K562 (cell line): ENCODE data around the gene LRRC4C. TPM values are rescaled to one million over a fixed set of nuclear protein-coding genes. Genes with fewer than 3 reads are reported as not detected.

ENCODE experiments used
- ATAC-seq: fragments of 200-7000 bp; cut with Tn5 transposase; 3 replicates; pipeline ENCODE4 v1.9.1; 2020; ENCODE audit warnings: moderate library complexity
- BruUV-seq: library from RNA; stranded (reverse); fragments of 400-500 nt; replicated peaks from 2 replicates; lab custom pipeline; 2021; lab: Mats Ljungman, UMichigan
- CTCF ChIA-PET: fragments of 300-600 bp; formaldehyde crosslinking; extraction: SDS; loops from one replicate; lab custom pipeline; 2021; ENCODE audit warnings: low intra/inter-chr PET ratio; lab: Yijun Ruan, JAX
- POLR2A ChIA-PET: fragments of 300-600, 350-650 bp; sonication (Branson Sonifier 250); formaldehyde crosslinking; extraction: SDS; loops from one replicate; lab custom pipeline; 2021; ENCODE audit warnings: antibody characterized with exemption, inconsistent platforms; lab: Yijun Ruan, JAX
- DNase-seq, 4 experiments: peaks; one replicate each; pipeline versions ENCODE4 v3.0.0 to v3.0.0-alpha.2; 2011 to 2018; ENCODE audit warnings: low spot score in 3 of 4, mixed read lengths in 3 of 4; ENCODE audit errors: extremely low read depth in 1 of 4
- FAIRE-seq: peaks from 2 replicates; lab custom pipeline; 2011; peaks lifted over from hg19 to GRCh38; lab: Jason Lieb, UNC
- H2AFZ ChIP-seq: 2 replicates; pipeline ENCODE4 v1.6.0; 2011; ENCODE audit warnings: low read depth, low read length, control low read depth, inconsistent platforms
- H3K27ac ChIP-seq: fragments of 200-600 bp; 3 replicates; pipeline ENCODE4 v1.8.0; 2011; ENCODE audit warnings: low read depth, mild to moderate bottlenecking, control low read depth, inconsistent platforms, low read length, moderate library complexity, mixed read lengths; ENCODE audit errors: extremely low read depth
- H3K27me3 ChIP-seq, 2 experiments: fragments of 300-600 bp in 1 of 2; 2 replicates in 1 of 2; 3 replicates in 1 of 2; pipeline versions ENCODE4 v1.6.0 to v1.8.0; 2011; ENCODE audit warnings: inconsistent platforms in 2 of 2, low read length in 2 of 2, mild to moderate bottlenecking in 1 of 2, mixed read lengths in 1 of 2, moderate library complexity in 1 of 2; ENCODE audit not compliant: control insufficient read depth in 2 of 2, insufficient read depth in 2 of 2
- H3K36me3 ChIP-seq: fragments of 300-600 bp; 3 replicates; pipeline ENCODE4 v1.8.0; 2011; ENCODE audit warnings: mild to moderate bottlenecking, low read length, inconsistent platforms; ENCODE audit not compliant: control insufficient read depth, insufficient read depth
- H3K4me1 ChIP-seq, 2 experiments: fragments of 200-600 bp in 1 of 2; replicated peaks in 1 of 2; 2 replicates in 1 of 2; 3 replicates in 1 of 2; pipeline versions ENCODE4 v1.5.1 to v1.8.0; 2011; ENCODE audit warnings: inconsistent platforms in 2 of 2, low read length in 2 of 2, mild to moderate bottlenecking in 1 of 2, mixed read lengths in 1 of 2, moderate library complexity in 1 of 2; ENCODE audit not compliant: control insufficient read depth in 2 of 2, insufficient read depth in 2 of 2
- H3K4me2 ChIP-seq: 2 replicates; pipeline ENCODE4 v1.6.1; 2011; ENCODE audit warnings: low read length, control low read depth, inconsistent platforms, mixed read lengths; ENCODE audit not compliant: insufficient read depth
- H3K4me3 ChIP-seq: fragments of 200-600 bp; sonication (generic), shearing (Covaris generic); 2 replicates; pipeline ENCODE4 v1.5.1; 2016; ENCODE audit warnings: control low read depth, inconsistent platforms
- H3K79me2 ChIP-seq: fragments of 200-600 bp; 3 replicates; pipeline ENCODE4 v1.8.0; 2011; ENCODE audit warnings: low read length, inconsistent platforms; ENCODE audit not compliant: control insufficient read depth, insufficient read depth
- H3K9ac ChIP-seq, 2 experiments: 2 replicates each; pipeline versions ENCODE4 v1.6.0 to v1.6.1; 2011; ENCODE audit warnings: low read depth in 2 of 2, low read length in 2 of 2, control low read depth in 1 of 2, inconsistent platforms in 1 of 2, mild to moderate bottlenecking in 1 of 2, mixed read lengths in 1 of 2; ENCODE audit not compliant: insufficient read depth in 1 of 2
- H3K9me1 ChIP-seq: one replicate; pipeline ENCODE4 v1.6.0; 2011; ENCODE audit warnings: inconsistent platforms, mild to moderate bottlenecking, low read length, moderate library complexity; ENCODE audit not compliant: control insufficient read depth, insufficient read depth
- H3K9me3 ChIP-seq: replicated peaks from 2 replicates; pipeline ENCODE4 v1.5.1; 2011; ENCODE audit warnings: low read depth, low read length, inconsistent platforms; ENCODE audit not compliant: control insufficient read depth, insufficient read depth
- H4K20me1 ChIP-seq: replicated peaks from 2 replicates; pipeline ENCODE4 v1.6.1; 2011; ENCODE audit warnings: low read length, inconsistent platforms, mixed read lengths; ENCODE audit not compliant: control insufficient read depth, insufficient read depth
- BCOR ChIP-seq: fragments of 450-650 bp; IDR thresholded peaks from 2 replicates; pipeline ENCODE4 v1.6.1; 2016
- CBX2 ChIP-seq: fragments of 200-600 bp; sonication (generic); IDR thresholded peaks from one replicate; pipeline ENCODE4 v1.6.1; 2012; ENCODE audit warnings: mild to moderate bottlenecking, low read length, inconsistent platforms; ENCODE audit not compliant: insufficient read depth, poor library complexity, severe bottlenecking
- DMBX1 ChIP-seq: fragments of 250-450 bp; sonication (Bioruptor Pico); IDR thresholded peaks from 2 replicates; pipeline ENCODE4 v1.8.0; 2022; ENCODE audit warnings: inconsistent platforms, mild to moderate bottlenecking, moderate library complexity, borderline replicate concordance
- FOXK1 ChIP-seq: sonication (generic); formaldehyde crosslinking; IDR thresholded peaks from 2 replicates; pipeline ENCODE4 v1.8.0; 2022; ENCODE audit warnings: missing genetic modification reagents, mild to moderate bottlenecking, borderline replicate concordance
- GABPB2 ChIP-seq: fragments of 250-450 bp; sonication (Bioruptor Pico); conservative IDR thresholded peaks from 2 replicates; pipeline ENCODE4 v1.5.1; 2021; ENCODE audit warnings: mild to moderate bottlenecking
- GATAD2A ChIP-seq: fragments of 450-650 bp; IDR thresholded peaks from 2 replicates; pipeline ENCODE4 v1.6.1; 2017
- HDAC2 ChIP-seq: fragments of 450-650 bp; IDR thresholded peaks from 2 replicates; pipeline ENCODE4 v1.6.1; 2016; ENCODE audit warnings: mild to moderate bottlenecking
- RHOXF2B ChIP-seq: fragments of 250-450 bp; sonication (Bioruptor Pico); conservative IDR thresholded peaks from 2 replicates; pipeline ENCODE4 v1.5.1; 2021
- RUNX1 ChIP-seq: sonication (generic); IDR thresholded peaks from 2 replicates; pipeline ENCODE4 v1.6.1; 2016; ENCODE audit warnings: antibody characterized with exemption, low read depth
- SAFB2 ChIP-seq: fragments of 200-400 bp; formaldehyde crosslinking; IDR thresholded peaks from 2 replicates; pipeline ENCODE4 v1.6.1; 2018; ENCODE audit warnings: borderline replicate concordance, low read length, low read depth, moderate library complexity; ENCODE audit not compliant: severe bottlenecking
- SOX6 ChIP-seq: fragments of 450-650 bp; IDR thresholded peaks from 2 replicates; pipeline ENCODE4 v1.6.1; 2014; ENCODE audit warnings: mild to moderate bottlenecking
- THRAP3 ChIP-seq: fragments of 450-650 bp; IDR thresholded peaks from 2 replicates; pipeline ENCODE4 v1.6.1; 2016; ENCODE audit warnings: mild to moderate bottlenecking, inconsistent platforms, borderline replicate concordance
- ZBTB49 ChIP-seq: sonication (generic); formaldehyde crosslinking; IDR thresholded peaks from 2 replicates; pipeline ENCODE4 v1.8.0; 2022; ENCODE audit warnings: missing genetic modification reagents, mild to moderate bottlenecking, borderline replicate concordance
- ZC3H4 ChIP-seq: sonication (generic); formaldehyde crosslinking; IDR thresholded peaks from 2 replicates; pipeline ENCODE4 v1.9.0; 2021; ENCODE audit warnings: missing genetic modification reagents, borderline replicate concordance
- ZNF175 ChIP-seq: fragments of 200-800 bp; sonication (Bioruptor generic); IDR thresholded peaks from 2 replicates; pipeline ENCODE4 v1.6.1; 2016; ENCODE audit warnings: low read depth, mild to moderate bottlenecking, missing genetic modification characterization, missing compliant biosample characterization
- ZNF589 ChIP-seq: fragments of 200-800 bp; sonication (Bioruptor generic); IDR thresholded peaks from 2 replicates; pipeline ENCODE4 v1.6.1; 2016; ENCODE audit warnings: low read depth, missing genetic modification characterization, missing compliant biosample characterization
- ZNF655 ChIP-seq: fragments of 250-450 bp; sonication (Bioruptor Pico); IDR thresholded peaks from 2 replicates; pipeline ENCODE4 v1.5.0; 2021
- WGBS: fragments of 100-300 bp; shearing (Covaris generic); methylation state at CpG from one replicate; pipeline ENCODE4 v1.1.6; 2016; ENCODE audit warnings: low coverage, mixed read lengths; ENCODE audit not compliant: insufficient coverage; ENCODE audit errors: missing lambda C conversion rate; 5-methylcytosine and 5-hydroxymethylcytosine counted together
- in situ Hi-C: fragments of 300-500 bp; cut with MboI; formaldehyde crosslinking; loops from 4 replicates; pipeline ENCODE4 v1.15.0; 2018; ENCODE audit warnings: inconsistent platforms, mixed read lengths
- intact Hi-C: fragments of 100-400 bp; cut with micrococcal nuclease; formaldehyde crosslinking; loops from 2 replicates; pipeline ENCODE4 v1.14.2; 2022
- polyA plus RNA-seq, 8 experiments: library from polyadenylated mRNA; depleted of rRNA in 4 of 8; stranded (reverse) in 5 of 8; unstranded in 3 of 8; fragments of >200 nt; fragmentation: Nextera tagmentation in 2 of 8; fragmentation: Illumina TruSeq in 1 of 8; extraction: Ambion mirVana in 2 of 8; extraction: Trizol in 1 of 8; gene quantifications; 2 replicates each; pipeline versions ENCODE4 v1.2.1 to v1.2.3, GENCODE V29; 2011 to 2014; ENCODE audit warnings: inconsistent platforms in 1 of 8, missing spikeins in 1 of 8
- total RNA-seq, 7 experiments: library from RNA; depleted of rRNA in 6 of 7; stranded (reverse); fragments of >200 nt in 6 of 7; fragmentation: Illumina TruSeq in 2 of 7; extraction: Trizol in 2 of 7; gene quantifications; 2 replicates each; pipeline versions ENCODE4 v1.2.1 to v1.2.3, GENCODE V29; 2011 to 2021; ENCODE audit warnings: low replicate concordance in 1 of 7
- TF ChIP-seq, protein P1 (sequence below): fragments of 250-450 bp; sonication (Bioruptor Pico); IDR thresholded peaks from 2 replicates; pipeline ENCODE4 v1.4.0; 2020

LRRC4C gene
- total and polyA plus RNA-seq, 9 of the 15 experiments (the other 6 are each of a cell fraction or from before 2014, with no cell fraction given), result not detected

DNA sequence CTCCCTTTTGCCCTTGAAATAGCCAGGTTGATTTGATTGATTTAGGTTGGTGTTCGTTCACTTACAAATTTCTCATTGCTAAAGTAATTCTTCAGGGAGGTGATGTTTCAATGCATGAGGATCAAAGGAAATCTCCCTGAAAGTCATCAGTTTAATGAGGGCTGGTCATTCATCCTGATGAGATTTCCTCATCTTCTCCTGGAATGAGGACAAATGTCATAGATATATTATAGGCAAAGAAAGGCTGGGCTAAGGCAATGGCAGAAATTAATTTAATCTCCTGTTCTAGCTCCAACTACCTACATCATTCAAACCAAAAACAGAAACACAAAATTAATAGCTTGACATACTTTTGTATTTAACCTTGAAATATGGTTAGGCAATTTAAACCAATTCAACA lies 1052.1 kb downstream of the LRRC4C start:
- H3K27me3 ChIP-seq, result no peaks in the 10 kb centered on the region
- H3K4me2 ChIP-seq, result no peak overlapping the region
- no peaks in the 10 kb centered on the region for H3K79me2 ChIP-seq
- H3K4me1 ChIP-seq, result no peaks in the 10 kb centered on the region
- H3K27ac ChIP-seq, result no peak overlapping the region
- in situ Hi-C loops (no loop called here), intact Hi-C loops (no loop called here)
- H3K9me3 ChIP-seq, result no peaks in the 10 kb centered on the region
- CTCF ChIA-PET, result no interaction called here
- ATAC-seq (no peak), DNase-seq (no peak), FAIRE-seq (no peak)
- no peaks in the 10 kb centered on the region for H3K9me1 ChIP-seq
- no peak overlapping the region for H3K4me3 ChIP-seq
- no TSS peak for BruUV-seq
- no peaks in the 10 kb centered on the region for H3K36me3 ChIP-seq
- H4K20me1 ChIP-seq, result no peaks in the 10 kb centered on the region
- WGBS, result 0% methylated on average over 1 of the region's 1 CpG
- no peak overlapping the region for H2AFZ ChIP-seq
- POLR2A ChIA-PET, result no interaction called here
- H3K9ac ChIP-seq, result no peak overlapping the region
- TF ChIP-seq THRAP3 (no peak), ZNF655 (no peak), RHOXF2B (CRISPR knock-in tag) (no peak), ZNF175 (CRISPR knock-in tag) (no peak), FOXK1 (CRISPR knock-in tag) (no peak), HDAC2 (no peak), SOX6 (no peak), BCOR (no peak), DMBX1 (no peak), GATAD2A (no peak), GABPB2 (CRISPR knock-in tag) (no peak), ZBTB49 (no peak), ZNF589 (CRISPR knock-in tag) (no peak), ZC3H4 (no peak), SAFB2 (no peak), RUNX1 (no peak), CBX2 (no peak)
- TF ChIP-seq, protein P1, sequence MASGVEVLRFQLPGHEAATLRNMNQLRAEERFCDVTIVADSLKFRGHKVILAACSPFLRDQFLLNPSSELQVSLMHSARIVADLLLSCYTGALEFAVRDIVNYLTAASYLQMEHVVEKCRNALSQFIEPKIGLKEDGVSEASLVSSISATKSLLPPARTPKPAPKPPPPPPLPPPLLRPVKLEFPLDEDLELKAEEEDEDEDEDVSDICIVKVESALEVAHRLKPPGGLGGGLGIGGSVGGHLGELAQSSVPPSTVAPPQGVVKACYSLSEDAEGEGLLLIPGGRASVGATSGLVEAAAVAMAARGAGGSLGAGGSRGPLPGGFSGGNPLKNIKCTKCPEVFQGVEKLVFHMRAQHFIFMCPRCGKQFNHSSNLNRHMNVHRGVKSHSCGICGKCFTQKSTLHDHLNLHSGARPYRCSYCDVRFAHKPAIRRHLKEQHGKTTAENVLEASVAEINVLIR, result no peak
